Smooth muscle cell of the coronary artery (primary cell): Measurements from ENCODE around the gene PCDHGA2. TPM values are rescaled to one million over a fixed set of nuclear protein-coding genes. Genes with fewer than 3 reads are reported as not detected.

Experiments
- total RNA-seq: library from RNA; depleted of rRNA; stranded (reverse); fragments of >200 nt; gene quantifications from 2 replicates; pipeline ENCODE4 v1.2.3, GENCODE V29; 2014; ENCODE audit warnings: low replicate concordance

Gene PCDHGA2
- total RNA-seq = 1.2 and 1.7 TPM in 2 replicates

DNA sequence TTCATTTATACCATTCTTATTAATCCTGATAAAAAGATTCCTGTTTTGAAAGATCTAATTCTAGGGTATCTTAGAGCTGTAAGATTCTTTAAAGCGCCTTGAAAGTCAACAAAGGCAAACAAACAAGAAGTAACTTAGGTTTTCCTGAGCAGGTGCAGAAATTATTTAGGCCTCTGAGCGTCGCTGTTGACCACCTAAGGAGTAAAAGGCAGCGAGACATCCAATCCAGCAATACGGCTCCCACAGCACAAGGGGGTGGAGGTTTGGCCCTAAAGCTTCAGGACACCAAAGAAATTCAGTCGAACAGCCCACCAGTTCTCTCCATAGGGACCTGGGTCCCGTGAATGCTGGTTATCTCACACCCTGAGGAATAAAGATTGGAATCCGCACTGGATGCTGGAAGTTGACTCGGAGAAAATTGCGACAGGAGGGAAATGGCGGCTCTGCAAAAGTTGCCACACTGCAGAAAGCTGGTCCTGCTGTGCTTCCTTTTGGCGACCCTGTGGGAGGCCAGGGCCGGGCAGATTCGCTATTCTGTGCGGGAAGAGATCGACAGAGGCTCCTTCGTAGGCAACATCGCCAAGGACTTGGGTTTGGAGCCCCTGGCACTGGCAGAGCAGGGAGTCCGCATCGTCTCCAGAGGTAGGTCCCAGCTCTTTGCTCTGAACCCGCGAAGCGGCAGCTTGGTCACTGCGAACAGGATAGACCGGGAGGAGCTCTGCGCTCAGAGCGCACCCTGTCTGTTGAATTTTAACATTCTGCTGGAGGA lies at the start of gene PCDHGA2:
TSS of gene PCDHGA2 (plus strand) at position 223 of the 769 bp plus-strand sequence.

GRCh38 chr5:141303756-141304155 lies 34.8 kb upstream of the PCDHGA2 start, which contains the start of gene SLC25A2:
SLC25A2 (minus strand) TSS chr5:141304049; CDS start chr5:141303865, 184 bp downstream.

GRCh38 chr5:141320225-141321169 lies 18.1 kb upstream of the PCDHGA2 start, which contains the start of gene TAF7:
TAF7 (minus strand) TSS chr5:141320784; CDS start chr5:141320044, 740 bp downstream.

GRCh38 chr5:141330299-141331080 lies 8.1 kb upstream of the PCDHGA2 start, which contains the start of gene PCDHGA1:
PCDHGA1 (plus strand) TSS chr5:141330514.

GRCh38 chr5:141343242-141343952 lies 4.8 kb downstream of the PCDHGA2 start, which contains the start of gene PCDHGA3:
PCDHGA3 (plus strand) TSS chr5:141343829; CDS start chr5:141344034, 205 bp downstream.

DNA sequence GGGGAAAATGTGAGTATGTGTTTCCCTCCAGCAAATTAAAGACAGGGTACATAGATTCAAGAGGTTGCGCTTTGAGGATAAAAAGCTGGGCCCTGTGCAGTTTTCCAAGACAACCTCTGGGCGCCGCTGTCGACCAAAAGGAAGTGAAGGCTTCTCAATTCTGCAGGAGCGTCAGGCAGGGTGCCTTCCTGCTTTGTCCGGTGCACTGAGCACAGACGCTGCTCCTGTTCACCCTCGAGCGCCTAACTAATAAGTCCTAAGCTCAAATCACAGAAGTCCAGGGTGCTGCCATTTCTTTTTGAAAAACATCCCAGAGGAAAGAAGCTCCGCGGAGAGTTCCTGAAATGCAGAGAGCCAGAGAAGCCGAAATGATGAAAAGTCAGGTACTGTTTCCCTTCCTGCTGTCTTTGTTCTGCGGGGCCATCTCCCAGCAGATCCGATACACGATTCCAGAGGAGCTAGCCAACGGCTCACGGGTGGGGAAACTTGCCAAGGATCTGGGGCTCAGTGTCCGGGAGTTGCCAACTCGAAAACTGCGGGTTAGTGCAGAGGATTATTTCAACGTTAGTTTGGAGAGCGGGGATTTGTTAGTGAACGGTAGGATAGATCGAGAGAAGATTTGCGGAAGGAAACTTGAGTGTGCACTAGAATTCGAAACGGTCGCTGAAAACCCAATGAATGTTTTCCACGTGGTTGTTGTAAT lies 11.5 kb downstream of the PCDHGA2 start, which contains the start of gene PCDHGB1:
TSS of gene PCDHGB1 (plus strand) at position 183 of the 703 bp plus-strand sequence. CDS start at position 345, 162 bp downstream.

GRCh38 chr5:141354900-141355469 lies 16.4 kb downstream of the PCDHGA2 start, which contains the start of gene PCDHGA4:
PCDHGA4 (plus strand) TSS chr5:141355021; CDS start chr5:141355108, 87 bp downstream.

DNA sequence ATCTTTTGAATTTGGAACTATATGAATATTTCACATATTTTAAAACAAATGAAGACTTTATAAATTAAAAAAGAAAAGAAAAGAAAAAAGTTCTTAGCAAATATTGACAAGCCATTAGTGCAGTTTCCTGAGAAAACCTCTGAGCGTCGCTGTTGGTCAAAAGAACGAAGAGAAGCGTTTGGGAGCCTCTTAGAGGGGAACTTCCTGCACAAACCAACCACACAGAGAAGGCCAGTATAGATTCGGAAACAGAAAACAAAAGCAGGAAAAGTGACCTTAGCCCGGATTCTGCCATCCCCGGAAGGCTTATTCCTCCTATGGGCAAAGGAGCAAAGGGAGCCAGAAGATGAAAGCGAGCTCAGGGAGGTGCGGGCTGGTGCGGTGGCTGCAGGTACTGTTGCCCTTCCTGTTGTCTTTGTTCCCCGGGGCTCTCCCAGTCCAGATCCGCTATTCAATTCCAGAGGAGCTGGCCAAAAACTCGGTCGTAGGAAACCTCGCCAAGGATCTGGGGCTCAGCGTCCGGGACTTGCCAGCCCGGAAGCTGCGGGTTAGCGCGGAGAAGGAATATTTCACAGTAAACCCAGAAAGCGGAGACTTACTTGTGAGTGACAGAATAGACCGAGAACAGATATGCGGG lies 21.3 kb downstream of the PCDHGA2 start, which contains the start of gene PCDHGB2:
TSS of gene PCDHGB2 (plus strand) at position 205 of the 637 bp plus-strand sequence. CDS start at position 347, 142 bp downstream.

GRCh38 chr5:141363952-141364660 lies 25.5 kb downstream of the PCDHGA2 start, which contains the start of gene PCDHGA5:
PCDHGA5 (plus strand) TSS chr5:141364162; CDS start chr5:141364331, 169 bp downstream.

DNA sequence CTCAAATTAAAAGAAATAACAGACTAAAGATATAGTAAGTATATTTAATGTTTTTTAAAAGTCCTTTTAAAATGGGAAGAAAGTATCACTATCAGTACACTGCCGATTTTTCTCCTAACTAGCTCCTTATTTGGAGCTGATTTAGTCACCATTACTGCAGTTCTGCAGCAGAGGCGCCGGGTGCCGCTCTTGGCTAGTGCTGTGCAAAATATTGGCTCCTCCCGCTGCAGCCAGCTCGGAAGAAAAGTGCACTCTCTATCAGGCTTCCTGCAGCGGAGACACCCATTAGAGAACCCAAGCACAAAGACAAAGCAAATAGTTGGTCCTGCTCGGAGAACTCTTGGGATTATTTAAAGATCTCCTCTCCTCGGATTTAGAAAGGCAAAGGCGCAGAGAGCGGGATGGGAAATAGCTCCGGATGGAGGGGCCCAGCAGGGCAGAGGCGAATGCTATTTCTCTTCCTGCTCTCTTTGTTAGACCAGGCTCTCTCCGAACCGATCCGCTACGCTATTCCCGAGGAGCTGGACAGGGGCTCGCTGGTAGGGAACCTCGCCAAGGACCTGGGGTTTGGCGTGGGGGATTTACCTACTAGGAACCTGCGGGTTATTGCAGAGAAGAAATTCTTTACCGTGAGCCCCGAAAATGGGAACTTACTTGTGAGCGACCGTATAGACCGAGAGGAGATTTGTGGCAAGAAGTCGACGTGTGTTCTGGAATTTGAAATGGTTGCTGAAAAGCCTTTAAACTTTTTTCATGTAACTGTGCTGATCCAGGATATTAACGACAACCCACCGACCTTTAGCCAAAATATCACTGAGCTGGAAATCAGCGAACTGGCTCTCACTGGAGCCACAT lies 31.7 kb downstream of the PCDHGA2 start, which contains the start of gene PCDHGB3:
TSS of gene PCDHGB3 (plus strand) at position 249 of the 855 bp plus-strand sequence. CDS start at position 402, 153 bp downstream.

DNA sequence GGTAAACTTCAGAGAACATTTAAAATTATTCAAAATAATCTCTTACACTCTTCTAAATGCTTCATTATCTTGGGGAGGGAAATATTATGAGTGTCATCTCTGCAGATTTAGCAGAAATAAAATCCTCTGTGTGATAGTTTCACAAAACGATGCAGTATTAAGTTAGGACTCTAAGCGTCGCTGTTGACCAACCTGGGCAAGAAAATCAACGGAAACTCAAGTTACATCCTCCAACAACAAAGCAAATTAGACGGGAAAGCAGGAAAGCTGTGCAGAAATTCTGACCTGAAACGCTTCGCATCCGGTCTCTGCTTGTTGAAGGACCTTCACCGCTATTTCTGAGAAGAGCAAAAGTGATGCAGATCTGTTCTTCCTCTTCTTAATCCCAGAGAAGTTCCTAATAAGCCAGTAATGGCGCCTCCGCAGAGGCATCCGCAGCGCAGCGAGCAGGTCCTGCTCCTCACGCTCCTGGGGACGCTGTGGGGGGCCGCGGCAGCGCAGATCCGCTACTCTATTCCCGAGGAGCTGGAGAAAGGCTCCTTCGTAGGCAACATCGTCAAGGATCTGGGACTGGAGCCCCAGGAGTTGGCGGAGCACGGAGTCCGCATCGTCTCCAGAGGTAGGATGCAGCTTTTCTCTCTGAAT lies 35.2 kb downstream of the PCDHGA2 start, which contains the start of gene PCDHGA6:
TSS of gene PCDHGA6 (plus strand) at position 219 of the 645 bp plus-strand sequence. CDS start at position 412, 193 bp downstream.

DNA sequence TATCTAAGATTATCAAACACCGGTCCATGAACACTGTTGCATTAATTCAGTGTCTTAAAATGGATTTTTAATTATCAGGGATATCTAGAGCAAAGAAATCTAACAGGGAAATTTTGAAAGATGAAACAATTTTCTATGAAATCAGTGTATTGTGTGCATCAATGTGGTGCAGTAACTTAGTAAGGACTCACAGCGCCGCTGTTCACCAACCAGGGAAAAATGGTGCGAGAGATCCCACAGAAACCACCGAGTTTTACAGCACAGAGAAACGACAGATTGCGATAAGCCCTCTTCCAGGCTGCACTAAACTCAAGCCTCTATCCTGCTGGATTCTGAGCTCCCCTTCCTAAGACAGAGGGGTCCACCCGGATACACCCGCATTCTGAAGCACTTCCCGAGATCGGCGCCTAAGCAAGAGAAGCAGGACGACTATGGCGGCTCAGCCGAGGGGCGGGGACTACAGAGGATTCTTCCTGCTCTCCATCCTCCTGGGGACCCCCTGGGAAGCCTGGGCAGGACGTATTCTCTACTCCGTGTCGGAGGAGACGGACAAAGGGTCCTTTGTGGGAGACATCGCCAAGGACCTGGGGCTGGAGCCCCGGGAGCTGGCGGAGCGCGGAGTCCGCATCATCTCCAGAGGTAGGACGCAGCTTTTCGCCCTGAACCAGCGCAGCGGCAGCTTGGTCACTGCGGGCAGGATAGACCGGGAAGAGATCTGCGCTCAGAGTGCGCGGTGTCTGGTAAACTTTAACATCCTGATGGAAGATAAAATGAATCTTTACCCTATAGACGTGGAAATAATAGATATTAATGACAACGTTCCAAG lies 44.1 kb downstream of the PCDHGA2 start, which contains the start of gene PCDHGA7:
TSS of gene PCDHGA7 (plus strand) at position 274 of the 826 bp plus-strand sequence. CDS start at position 432, 158 bp downstream.

DNA sequence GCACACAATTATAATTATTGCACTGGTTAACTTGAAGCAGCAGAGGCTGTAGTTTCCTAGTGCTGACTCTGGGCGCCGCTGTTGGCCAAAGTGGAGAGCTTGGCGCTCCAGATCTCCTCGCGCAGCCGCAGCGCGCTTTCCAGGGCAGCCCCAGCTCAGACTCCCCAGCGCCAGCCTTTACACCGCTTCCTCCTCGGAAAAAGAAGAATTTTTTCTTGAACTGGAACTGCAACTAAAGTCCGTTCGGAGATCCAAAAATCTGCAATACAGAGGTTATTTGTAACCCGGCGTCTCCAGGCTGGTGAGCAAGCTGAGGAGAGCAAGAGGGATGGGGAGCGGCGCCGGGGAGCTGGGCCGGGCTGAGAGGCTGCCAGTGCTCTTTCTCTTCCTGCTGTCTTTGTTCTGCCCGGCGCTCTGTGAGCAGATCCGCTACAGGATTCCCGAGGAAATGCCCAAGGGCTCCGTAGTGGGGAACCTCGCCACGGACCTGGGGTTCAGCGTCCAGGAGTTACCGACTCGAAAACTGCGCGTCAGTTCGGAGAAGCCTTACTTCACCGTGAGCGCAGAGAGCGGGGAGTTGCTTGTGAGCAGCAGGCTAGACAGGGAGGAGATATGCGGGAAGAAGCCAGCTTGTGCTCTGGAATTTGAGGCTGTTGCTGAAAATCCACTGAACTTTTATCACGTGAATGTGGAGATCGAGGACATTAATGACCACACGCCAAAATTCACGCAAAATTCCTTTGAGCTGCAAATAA lies 49.2 kb downstream of the PCDHGA2 start, which contains the start of gene PCDHGB4:
TSS of gene PCDHGB4 (plus strand) at position 142 of the 755 bp plus-strand sequence. CDS start at position 329, 187 bp downstream.

DNA sequence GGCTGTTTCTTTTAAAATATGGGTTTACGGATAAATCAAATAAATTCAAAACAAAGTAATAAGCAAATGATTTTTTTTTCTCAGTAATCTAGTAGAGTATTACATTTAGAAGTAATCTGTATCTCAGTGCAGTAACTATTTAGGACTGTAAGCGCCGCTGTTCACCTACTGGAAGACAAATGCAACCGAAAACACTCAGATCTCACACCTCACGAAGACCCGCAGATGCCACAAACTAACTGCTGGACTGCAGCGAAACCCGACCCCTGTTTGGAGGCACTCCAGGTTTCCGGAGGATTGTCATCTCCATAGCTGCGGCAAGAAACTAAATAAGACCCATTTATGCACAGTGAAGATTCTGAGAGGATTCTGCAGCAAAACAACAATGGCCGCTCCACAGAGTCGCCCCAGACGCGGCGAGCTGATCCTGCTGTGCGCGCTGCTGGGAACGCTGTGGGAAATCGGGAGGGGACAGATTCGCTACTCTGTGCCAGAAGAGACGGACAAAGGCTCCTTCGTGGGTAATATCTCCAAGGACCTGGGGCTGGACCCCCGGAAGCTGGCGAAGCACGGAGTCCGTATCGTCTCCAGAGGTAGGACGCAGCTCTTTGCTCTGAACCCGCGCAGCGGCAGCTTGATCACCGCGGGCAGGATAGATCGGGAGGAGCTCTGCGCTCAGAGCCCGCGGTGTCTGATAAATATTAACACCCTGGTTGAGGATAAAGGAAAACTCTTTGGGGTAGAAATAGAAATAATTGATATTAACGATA lies 54.1 kb downstream of the PCDHGA2 start, which contains the start of gene PCDHGA8:
TSS of gene PCDHGA8 (plus strand) at position 205 of the 770 bp plus-strand sequence. CDS start at position 386, 181 bp downstream.

